KOPT-K1 (cell line): ENCODE measurements around the gene FCHO1.

Experiments used
- H3K27ac ChIP-seq: fragments of 200-600 bp; sonication (generic); 2 replicates; pipeline ENCODE4 v1.5.1; 2016; ENCODE audit warnings: antibody characterized with exemption, mild to moderate bottlenecking, low read depth, low read length; ENCODE audit not compliant: poor library complexity, severe bottlenecking
- H3K36me3 ChIP-seq: fragments of 200-600 bp; sonication (generic); 2 replicates; pipeline ENCODE4 v1.5.1; 2017; ENCODE audit warnings: antibody characterized with exemption, mild to moderate bottlenecking, low read length, moderate library complexity; ENCODE audit not compliant: insufficient read depth
- H3K9me3 ChIP-seq: fragments of 200-600 bp; sonication (generic); 2 replicates; pipeline ENCODE4 v1.5.1; 2017; ENCODE audit warnings: antibody characterized with exemption, low read length, mild to moderate bottlenecking; ENCODE audit not compliant: insufficient read depth, poor library complexity, severe bottlenecking

FCHO1 gene

DNA sequence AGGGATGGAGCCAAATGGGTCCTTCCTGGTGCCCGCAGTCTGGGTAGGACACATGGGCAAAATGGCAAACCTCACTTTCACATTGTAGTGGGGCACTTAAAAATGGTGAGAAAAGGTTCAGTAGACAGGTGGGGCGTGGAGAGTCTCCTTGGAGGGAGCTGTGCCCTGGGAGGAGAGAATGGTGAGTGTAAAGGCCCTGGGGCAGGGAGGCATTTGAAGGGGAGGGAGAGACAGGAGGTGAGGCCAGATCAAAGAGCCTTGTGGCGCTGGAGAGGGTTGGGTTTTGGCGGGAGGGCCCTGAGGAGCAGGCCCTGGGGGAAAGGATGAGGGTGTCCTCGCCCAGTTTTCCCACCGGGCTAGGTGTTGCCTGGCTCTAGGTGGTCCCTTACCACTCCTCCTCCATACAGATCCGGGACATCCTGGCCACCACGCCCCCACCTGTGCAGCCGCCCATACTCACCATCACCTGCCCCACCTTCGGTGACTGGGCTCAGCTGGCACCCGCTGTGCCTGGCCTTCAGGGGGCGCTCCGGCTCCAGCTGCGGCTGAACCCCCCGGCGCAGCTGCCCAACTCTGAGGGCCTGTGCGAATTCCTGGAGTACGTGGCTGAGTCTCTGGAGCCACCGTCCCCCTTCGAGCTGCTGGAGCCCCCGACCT is 25.7 kb upstream of the FCHO1 start:
- H3K9me3 ChIP-seq, result no peaks in the 10 kb centered on the region
- peaks cover 90% of the 10 kb centered on the region for H3K36me3 ChIP-seq
- no peak overlapping the region for H3K27ac ChIP-seq

DNA sequence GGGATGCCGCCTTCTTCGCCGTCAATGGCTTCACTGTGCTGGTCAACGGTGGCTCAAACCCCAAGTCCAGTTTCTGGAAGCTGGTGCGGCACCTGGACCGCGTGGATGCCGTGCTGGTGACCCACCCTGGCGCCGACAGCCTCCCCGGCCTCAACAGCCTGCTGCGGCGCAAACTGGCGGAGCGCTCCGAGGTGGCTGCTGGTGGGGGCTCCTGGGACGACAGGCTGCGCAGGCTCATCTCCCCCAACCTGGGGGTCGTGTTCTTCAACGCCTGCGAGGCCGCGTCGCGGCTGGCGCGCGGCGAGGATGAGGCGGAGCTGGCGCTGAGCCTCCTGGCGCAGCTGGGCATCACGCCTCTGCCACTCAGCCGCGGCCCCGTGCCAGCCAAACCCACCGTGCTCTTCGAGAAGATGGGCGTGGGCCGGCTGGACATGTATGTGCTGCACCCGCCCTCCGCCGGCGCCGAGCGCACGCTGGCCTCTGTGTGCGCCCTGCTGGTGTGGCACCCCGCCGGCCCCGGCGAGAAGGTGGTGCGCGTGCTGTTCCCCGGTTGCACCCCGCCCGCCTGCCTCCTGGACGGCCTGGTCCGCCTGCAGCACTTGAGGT is 25.0 kb upstream of the FCHO1 start:
- H3K27ac ChIP-seq, result no peak overlapping the region
- H3K9me3 ChIP-seq, result no peaks in the 10 kb centered on the region
- peaks cover 96% of the 10 kb centered on the region for H3K36me3 ChIP-seq

DNA sequence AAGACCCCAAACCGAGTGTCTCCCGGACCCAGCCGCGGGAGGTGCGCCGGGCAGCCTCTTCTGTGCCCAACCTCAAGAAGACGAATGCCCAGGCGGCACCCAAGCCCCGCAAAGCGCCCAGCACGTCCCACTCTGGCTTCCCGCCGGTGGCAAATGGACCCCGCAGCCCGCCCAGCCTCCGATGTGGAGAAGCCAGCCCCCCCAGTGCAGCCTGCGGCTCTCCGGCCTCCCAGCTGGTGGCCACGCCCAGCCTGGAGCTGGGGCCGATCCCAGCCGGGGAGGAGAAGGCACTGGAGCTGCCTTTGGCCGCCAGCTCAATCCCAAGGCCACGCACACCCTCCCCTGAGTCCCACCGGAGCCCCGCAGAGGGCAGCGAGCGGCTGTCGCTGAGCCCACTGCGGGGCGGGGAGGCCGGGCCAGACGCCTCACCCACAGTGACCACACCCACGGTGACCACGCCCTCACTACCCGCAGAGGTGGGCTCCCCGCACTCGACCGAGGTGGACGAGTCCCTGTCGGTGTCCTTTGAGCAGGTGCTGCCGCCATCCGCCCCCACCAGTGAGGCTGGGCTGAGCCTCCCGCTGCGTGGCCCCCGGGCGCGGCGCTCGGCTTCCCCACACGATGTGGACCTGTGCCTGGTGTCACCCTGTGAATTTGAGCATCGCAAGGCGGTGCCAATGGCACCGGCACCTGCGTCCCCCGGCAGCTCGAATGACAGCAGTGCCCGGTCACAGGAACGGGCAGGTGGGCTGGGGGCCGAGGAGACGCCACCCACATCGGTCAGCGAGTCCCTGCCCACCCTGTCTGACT is 24.1 kb upstream of the FCHO1 start:
- peaks cover 96% of the 10 kb centered on the region for H3K36me3 ChIP-seq
- H3K9me3 ChIP-seq, result no peaks in the 10 kb centered on the region
- no peak overlapping the region for H3K27ac ChIP-seq

DNA sequence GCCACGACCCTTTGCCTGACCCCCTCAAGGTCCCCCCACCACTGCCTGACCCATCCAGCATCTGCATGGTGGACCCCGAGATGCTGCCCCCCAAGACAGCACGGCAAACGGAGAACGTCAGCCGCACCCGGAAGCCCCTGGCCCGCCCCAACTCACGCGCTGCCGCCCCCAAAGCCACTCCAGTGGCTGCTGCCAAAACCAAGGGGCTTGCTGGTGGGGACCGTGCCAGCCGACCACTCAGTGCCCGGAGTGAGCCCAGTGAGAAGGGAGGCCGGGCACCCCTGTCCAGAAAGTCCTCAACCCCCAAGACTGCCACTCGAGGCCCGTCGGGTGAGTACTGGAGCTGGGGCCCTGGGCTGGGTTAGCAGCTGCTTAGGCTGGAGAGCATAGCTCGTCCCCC is 23.4 kb upstream of the FCHO1 start:
- no peak overlapping the region for H3K27ac ChIP-seq
- H3K36me3 ChIP-seq, result peaks cover 97% of the 10 kb centered on the region
- no peaks in the 10 kb centered on the region for H3K9me3 ChIP-seq

DNA sequence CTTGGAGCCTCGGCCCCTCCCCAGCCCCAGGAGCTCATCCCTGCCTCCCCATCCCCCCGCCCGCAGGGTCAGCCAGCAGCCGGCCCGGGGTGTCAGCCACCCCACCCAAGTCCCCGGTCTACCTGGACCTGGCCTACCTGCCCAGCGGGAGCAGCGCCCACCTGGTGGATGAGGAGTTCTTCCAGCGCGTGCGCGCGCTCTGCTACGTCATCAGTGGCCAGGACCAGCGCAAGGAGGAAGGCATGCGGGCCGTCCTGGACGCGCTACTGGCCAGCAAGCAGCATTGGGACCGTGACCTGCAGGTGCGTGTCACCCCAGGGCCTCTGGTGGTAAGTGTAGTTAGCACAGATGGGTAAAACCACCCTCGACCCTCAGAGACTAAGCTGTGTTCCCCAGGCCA is 18.1 kb upstream of the FCHO1 start:
- Histone ChIP-seq H3K27ac (no peak overlapping the region), H3K36me3 (peaks cover 99% of the 10 kb centered on the region), H3K9me3 (no peaks in the 10 kb centered on the region)

DNA sequence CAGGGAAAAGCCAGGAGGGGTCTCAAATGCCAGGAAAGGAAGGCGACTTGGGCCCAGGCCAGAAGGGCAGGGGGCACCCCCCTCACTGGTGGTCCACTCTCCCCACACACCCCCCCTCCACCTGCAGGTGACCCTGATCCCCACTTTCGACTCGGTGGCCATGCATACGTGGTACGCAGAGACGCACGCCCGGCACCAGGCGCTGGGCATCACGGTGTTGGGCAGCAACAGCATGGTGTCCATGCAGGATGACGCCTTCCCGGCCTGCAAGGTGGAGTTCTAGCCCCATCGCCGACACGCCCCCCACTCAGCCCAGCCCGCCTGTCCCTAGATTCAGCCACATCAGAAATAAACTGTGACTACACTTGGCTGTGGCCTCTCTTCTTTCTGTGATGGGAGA is 17.1 kb upstream of the FCHO1 start:
- H3K9me3 ChIP-seq, result no peaks in the 10 kb centered on the region
- no peak overlapping the region for H3K27ac ChIP-seq
- peaks cover 95% of the 10 kb centered on the region for H3K36me3 ChIP-seq

DNA sequence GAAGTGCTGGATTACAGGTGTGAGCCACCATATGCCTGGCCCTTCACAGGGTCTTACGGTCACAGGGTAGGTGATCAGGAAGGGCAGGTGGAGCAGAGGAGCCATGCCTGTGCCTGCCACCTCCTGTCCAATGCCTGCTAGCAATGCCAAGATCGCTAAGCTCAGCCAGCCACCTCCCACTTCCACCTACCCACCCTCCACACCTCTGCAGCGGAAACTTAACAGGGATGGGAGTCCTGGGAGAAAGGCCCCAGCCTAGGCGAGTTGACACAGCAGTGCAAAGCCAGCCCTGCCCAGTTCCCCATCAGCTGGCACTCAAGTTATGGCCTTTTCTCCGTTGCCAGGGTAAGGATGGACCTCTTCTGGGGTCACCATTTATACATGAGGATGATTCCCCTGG is 15.9 kb upstream of the FCHO1 start:
- Histone ChIP-seq H3K27ac (no peak overlapping the region), H3K36me3 (peaks cover 83% of the 10 kb centered on the region), H3K9me3 (no peaks in the 10 kb centered on the region)

DNA sequence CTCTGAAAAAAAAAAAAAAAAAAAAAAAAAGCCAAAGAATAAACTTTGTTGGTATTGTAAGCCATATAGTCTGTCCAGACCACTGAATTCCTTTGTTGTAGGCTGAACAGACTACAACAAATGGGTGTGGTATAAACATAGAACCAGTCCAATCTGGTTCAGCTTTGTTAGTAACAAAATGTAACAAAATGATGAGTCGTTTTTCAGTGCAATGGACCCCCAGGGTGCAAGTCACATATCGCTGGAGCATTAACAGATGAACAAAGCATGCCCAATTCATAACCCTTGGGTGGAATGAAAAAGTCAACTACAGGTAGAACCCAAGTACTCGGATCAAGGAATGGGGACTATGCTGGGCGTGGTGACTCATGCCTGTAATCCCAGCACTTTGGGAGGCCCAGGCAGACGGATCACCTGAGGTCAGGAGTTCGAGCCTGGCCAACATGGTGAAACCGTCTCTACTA is 13.6 kb upstream of the FCHO1 start:
- Histone ChIP-seq H3K36me3 (peaks cover 59% of the 10 kb centered on the region), H3K27ac (no peak overlapping the region), H3K9me3 (no peaks in the 10 kb centered on the region)

DNA sequence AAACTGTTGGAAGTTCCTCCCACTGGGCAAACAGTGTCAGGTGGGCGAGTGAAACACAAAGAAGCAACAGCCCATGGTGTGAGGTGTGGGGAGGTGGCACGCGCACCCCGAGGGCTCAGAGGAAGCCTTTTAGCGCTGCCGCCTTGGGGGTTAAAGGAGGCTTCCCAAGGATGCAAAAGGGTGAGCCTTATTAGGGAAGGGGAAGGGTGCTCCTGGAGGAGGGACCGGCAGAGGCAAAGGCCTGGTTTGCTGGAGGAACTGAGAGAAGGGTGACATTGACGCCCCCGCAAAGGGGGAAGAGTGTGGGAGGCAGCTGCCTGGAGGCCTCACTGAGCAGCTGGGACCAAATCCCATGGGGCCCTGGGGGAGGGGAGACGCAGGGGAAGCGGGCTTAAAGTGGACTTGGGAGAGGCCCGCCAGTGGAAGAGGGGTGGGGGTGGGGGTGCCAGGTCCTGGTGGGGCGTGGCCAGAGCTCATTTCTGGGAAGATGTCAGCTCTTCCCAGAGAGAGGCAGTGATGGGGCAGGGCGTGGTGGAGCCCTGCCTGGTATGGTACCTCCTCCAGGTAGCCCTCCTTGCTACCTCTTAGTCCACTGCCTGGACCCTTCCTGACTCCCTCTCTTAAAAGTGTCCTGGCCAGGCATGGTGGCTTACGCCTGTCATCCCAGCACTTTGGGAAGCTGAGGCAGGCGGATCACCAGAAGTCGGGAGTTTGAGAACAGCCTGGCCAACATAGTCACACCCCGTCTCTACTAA is 12.0 kb upstream of the FCHO1 start:
- H3K27ac ChIP-seq, result no peak overlapping the region
- peaks cover 44% of the 10 kb centered on the region for H3K36me3 ChIP-seq

DNA sequence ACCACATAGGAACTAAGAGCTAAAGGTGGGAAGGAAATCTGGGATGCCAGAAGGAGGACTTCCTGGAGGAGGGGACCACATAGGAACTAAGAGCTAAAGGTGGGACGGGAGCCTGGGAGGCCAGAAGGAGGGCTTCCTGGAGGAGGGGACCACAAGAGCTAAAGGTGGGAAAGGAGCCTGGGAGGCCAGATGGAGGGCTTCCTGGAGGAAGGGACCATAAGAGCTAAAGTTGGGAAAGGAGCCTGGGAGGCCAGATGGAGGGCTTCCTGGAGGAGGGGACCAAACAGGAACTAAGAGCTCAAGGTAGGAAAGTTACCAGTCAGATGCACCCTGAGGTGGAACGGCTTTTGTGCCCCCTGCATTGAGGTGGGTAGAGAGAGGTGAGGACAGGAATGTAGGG is 9.8 kb upstream of the FCHO1 start:
- Histone ChIP-seq H3K36me3 (peaks cover 22% of the 10 kb centered on the region), H3K27ac (no peak overlapping the region)

More for the DNA sequence above, 12.0 kb upstream of the FCHO1 start:
- no peaks in the 10 kb centered on the region for H3K9me3 ChIP-seq

DNA sequence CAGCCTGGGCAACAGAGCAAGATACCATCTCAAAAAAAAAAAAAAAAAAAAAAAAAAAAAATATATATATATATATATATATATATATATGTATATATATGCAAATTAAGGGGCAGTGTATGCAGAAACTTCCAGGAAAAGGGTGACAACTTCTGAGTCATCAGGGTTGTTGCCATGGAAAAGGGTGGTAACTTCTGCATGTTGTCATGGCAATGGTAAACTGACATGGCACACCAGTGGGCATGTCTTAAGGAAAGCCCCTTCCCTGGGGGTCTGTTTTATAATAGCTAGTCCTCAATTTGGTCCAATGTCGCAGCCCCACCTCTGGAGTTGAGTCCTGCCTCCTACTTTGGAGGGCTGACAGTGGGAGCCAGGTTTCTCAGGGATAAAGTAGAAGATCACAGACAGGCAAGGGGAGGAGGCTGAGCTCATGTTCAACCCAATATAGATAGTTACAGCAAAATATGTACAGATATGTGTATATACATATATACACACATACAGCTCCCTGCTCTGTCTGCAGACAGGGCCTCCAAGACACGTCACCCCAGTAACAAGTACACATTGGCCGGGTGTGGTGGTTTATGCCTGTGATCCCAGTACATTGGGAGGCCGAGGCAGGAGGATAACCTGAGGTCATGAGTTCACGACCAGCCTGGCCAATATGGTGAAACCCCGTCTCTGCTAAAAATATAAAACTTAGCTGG is 7.2 kb upstream of the FCHO1 start:
- Histone ChIP-seq H3K9me3 (no peaks in the 10 kb centered on the region), H3K36me3 (no peaks in the 10 kb centered on the region; the same call in 1 of the 2 replicates), H3K27ac (no peak overlapping the region)

More for the DNA sequence above, 9.8 kb upstream of the FCHO1 start:
- no peaks in the 10 kb centered on the region for H3K9me3 ChIP-seq

DNA sequence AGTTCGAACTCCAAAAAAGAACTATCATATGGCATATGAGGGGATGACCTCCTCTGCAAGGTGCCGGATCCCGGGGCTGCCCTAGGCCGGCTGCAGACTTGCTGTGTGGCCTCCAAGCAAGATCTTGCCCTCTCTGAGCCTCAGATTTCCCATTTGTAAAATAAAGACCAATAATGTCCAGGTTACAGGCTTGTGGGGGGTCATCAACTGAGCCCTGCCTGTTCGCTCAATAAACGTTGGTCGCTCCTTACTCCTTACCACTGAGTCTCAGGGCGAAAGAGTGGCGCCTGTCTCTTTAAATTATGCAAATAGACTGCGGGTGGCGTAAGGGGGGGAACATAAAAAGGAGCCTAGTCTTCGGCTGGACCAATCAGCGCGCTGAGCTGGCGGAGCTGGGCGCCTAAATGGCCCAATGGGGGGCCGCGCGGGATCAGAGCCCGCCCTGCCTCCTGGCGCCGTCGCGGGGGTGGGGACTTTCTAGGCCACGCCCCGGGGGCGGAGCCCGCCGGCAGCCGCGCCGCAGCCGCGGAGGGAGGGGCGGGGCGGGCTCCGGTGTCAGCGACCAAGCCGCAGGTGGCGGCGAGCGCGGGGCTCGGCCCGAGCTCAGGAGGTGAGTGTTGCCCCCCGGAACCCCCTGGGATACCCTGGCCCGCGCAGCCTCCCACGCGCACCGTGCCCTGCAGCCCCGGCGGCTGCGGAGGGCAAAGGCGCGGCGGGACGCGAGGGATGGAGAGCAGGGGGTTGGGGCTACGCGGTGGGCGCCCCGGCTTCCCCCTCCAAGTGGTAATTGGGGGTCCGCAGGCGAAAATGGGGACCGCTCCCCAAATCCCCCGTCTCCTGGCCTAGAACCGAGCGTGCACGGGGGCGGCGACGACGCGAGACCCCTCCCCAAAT is 3.8 kb upstream of the FCHO1 start:
- Histone ChIP-seq H3K9me3 (no peaks in the 10 kb centered on the region), H3K27ac (peak overlapping the region; percentile 59), H3K36me3 (no peaks in the 10 kb centered on the region)

DNA sequence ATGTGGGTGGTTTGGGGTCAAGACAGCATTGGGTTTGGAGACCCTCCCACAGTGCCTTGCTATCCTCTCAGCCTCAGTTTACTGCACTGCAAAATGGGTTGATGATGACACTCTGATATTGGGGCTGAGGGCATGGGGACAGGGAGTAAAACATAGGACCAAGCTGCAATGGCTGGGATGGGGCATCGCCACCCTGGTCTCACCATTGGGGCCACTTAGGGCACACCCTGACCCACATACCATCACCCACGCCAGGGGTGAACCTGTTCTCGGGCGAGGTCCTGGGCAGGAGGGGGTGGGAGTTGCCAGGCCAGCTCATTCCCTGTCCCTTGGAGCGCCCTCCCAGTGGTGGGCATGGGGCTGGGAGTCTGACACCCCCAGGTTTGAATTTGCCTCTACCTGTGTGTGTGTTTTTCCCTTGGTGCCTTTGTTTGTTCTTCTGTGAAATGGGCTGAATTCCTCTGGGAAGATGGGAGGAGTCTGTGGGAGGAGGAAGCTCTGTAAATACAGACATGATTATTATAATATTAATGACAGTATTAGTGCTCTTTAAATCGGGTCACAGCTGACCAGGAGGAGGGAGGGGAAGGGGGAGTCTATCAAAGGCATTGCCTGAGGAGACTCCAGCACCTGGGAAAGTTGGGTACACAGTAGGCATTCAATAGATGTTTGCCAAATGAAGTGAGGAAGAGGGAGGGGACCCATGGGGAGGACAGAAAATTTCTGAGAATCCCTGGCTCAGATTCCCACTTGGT is 2.2 kb upstream of the FCHO1 start:
- peaks cover 3% of the 10 kb centered on the region; the same call in 1 of the 2 replicates for H3K36me3 ChIP-seq
- H3K9me3 ChIP-seq, result no peaks in the 10 kb centered on the region
- H3K27ac ChIP-seq, result peak overlapping the region; percentile 92
